H4 (cell line): Measurements from ENCODE around the gene NCAN. TPM values are rescaled to one million over a fixed set of nuclear protein-coding genes. Genes with fewer than 3 reads are reported as not detected.

Source experiments
- DNase-seq: peaks from one replicate; pipeline ENCODE4 v3.0.0-alpha.2; 2015; ENCODE audit warnings: low spot score
- total RNA-seq: library from RNA; depleted of rRNA; stranded (reverse); fragments of >200 nt; shearing (Covaris generic); gene quantifications from 2 replicates; pipeline ENCODE4 v1.2.3, GENCODE V29; 2014

NCAN gene
- total RNA-seq, 1 experiment from 2014 or later = not detected

- no peak for DNase-seq
These were observed 48.9 kb downstream of the NCAN start for GRCh38 chr19:19260417-19261214.

- no peak for DNase-seq
These were observed 49.8 kb downstream of the NCAN start for GRCh38 chr19:19261350-19262189.

GRCh38 chr19:19262190-19263057 is 50.7 kb downstream of the NCAN start:
- no peak for DNase-seq

GRCh38 chr19:19263886-19264487 is 52.2 kb downstream of the NCAN start:
- DNase-seq = no peak

GRCh38 chr19:19267305-19267704 is 55.5 kb downstream of the NCAN start:
- no peak for DNase-seq

GRCh38 chr19:19268453-19269385 is 57.0 kb downstream of the NCAN start:
- DNase-seq = no peak

GRCh38 chr19:19269952-19270694 is 58.4 kb downstream of the NCAN start:
- DNase-seq = no peak

GRCh38 chr19:19270749-19271571 is 59.2 kb downstream of the NCAN start:
- no peak for DNase-seq

- DNase-seq = no peak
These were observed 60.3 kb downstream of the NCAN start for GRCh38 chr19:19271828-19272599.

GRCh38 chr19:19274146-19274545 is 62.4 kb downstream of the NCAN start:
- no peak for DNase-seq

- no peak for DNase-seq
These were observed 63.2 kb downstream of the NCAN start for GRCh38 chr19:19274716-19275565.

GRCh38 chr19:19276386-19276785 is 64.6 kb downstream of the NCAN start:
- no peak for DNase-seq

GRCh38 chr19:19276851-19277250 is 65.1 kb downstream of the NCAN start:
- no peak for DNase-seq

- DNase-seq = no peak
These were observed 66.6 kb downstream of the NCAN start for GRCh38 chr19:19278315-19278714.

GRCh38 chr19:19279062-19279612 is 67.4 kb downstream of the NCAN start:
- DNase-seq = no peak

- no peak for DNase-seq
These were observed 68.1 kb downstream of the NCAN start for GRCh38 chr19:19279853-19280252.

- DNase-seq = no peak
These were observed 68.8 kb downstream of the NCAN start for GRCh38 chr19:19280561-19280960.
